HG02852 (cell line): ENCODE results near the gene SH2D4B.
A peak's percentile ranks its signal among the peaks of the same experiment; 100 is the strongest.

Experiments used
- ATAC-seq: cut with Tn5 transposase; IDR thresholded peaks from one replicate; pipeline ENCODE4 v1.9.1; 2021; ENCODE audit warnings: mild to moderate bottlenecking, moderate library complexity; ENCODE audit not compliant: unreplicated experiment

The SH2D4B gene

DNA sequence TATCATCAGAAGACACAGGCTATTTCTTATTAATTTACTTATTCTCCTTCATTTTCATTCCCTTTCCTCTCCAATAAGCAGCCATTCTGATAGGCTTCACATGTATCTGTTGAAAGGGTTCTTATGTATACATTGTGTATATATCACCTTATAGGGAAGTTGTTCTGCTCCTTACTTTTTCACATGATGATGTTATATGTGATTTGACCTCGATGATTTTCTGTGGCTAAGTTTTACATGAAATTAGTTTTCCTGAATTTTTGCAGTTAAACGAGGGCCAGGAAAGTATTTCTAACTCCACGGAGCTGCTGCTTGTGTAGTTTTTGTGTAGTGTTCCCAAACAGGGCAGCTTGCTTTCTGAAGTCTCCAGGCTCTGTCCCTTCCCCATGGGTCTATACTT, 84.5 kb downstream of the SH2D4B start:
- ATAC-seq = no peak

DNA sequence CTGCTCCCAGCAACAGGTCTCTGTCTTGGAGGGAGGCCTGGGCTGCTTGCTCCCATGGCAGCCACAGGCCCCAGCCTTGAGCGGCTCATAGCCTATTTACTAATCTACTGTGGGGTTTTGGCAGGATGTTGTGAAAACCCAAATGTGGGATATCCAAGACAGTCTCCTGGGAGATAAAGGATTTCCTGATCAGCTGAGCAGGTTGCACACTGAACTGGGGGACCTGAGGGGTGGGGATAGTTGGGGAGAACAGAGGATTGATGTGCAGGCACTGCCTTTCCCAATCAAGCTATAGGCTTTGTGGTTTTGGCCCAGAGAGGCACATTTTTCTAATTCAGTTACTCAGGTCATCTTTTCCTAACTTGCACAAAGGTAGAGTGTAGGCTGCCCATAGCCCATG, 92.6 kb downstream of the SH2D4B start:
- ATAC-seq = no peak

GRCh38 chr10:80632742-80633141, 95.0 kb downstream of the SH2D4B start:
- ATAC-seq = no peak

- no peak for ATAC-seq
Measured at GRCh38 chr10:80633383-80633860, 95.7 kb downstream of the SH2D4B start.

DNA sequence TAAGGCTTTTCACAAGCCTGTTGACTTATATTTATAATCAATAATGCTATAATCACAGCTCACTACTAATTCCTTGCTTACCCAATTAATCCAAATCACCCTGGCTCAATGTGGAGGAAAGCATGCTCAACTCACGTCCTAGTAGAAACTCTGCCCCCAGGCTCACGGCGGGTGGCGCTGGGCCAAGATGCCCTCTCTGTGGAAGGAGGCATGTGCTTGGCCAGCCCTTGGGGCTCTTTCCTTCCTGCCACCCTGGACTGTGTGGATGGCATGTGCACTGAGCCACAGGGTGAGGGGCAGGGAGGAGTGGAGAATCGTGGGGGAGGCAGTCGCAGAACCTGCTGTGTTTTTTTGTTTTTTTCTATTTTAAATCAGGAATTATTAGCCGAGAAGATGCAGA, 96.2 kb downstream of the SH2D4B start:
- no peak for ATAC-seq

- no peak for ATAC-seq
Measured at GRCh38 chr10:80642661-80643060, 105.0 kb downstream of the SH2D4B start.

GRCh38 chr10:80646366-80646765, 108.7 kb downstream of the SH2D4B start:
- ATAC-seq = no peak

- ATAC-seq = no peak
Measured at GRCh38 chr10:80647173-80647833, 109.6 kb downstream of the SH2D4B start.

DNA sequence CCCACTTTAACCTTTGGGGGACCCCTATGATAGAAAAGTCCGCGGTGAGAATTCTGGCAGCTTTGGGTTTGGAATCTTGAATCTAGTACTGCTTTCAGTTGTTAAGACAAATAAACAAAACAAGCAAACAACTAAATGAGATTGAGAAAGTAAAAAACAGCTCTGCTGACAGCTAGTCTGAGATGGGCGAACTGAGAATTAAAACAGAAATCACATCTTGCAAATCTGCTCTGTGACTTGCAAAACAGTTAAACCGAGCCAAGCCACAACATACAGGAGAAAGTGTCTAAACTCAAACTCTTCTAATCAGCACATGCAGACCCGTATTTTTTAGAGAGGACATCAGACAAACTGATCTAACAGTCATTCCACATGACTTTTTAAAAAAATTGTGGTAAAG, 110.4 kb downstream of the SH2D4B start:
- no peak for ATAC-seq

- no peak for ATAC-seq
Measured at GRCh38 chr10:80649183-80649582, 111.5 kb downstream of the SH2D4B start.

- ATAC-seq = no peak
Measured at GRCh38 chr10:80655898-80656297, 118.2 kb downstream of the SH2D4B start.

DNA sequence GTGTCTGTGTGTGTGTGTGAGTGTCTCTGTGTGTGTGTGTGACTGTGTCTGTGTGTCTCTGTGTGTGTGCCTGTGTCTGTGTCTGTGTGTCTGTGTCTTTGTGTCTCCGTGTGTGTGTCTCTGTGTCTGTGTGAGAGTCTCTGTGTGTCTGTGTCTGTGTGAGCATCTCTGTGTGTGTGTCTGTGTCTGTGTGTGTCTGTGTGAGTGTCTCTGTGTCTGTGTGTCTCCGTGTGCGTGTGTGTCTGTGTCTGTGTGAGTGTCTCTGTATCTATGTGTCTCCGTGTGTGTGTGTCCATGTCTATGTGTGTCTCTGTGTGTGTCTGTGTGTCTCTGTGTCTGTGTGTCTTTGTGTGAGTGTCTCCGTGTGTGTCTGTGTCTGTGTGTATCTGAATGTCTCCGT, 120.4 kb downstream of the SH2D4B start:
- no peak for ATAC-seq

- no peak for ATAC-seq
Measured at GRCh38 chr10:80659289-80659688, 121.6 kb downstream of the SH2D4B start.

GRCh38 chr10:80660266-80660665, 122.6 kb downstream of the SH2D4B start:
- ATAC-seq = no peak

DNA sequence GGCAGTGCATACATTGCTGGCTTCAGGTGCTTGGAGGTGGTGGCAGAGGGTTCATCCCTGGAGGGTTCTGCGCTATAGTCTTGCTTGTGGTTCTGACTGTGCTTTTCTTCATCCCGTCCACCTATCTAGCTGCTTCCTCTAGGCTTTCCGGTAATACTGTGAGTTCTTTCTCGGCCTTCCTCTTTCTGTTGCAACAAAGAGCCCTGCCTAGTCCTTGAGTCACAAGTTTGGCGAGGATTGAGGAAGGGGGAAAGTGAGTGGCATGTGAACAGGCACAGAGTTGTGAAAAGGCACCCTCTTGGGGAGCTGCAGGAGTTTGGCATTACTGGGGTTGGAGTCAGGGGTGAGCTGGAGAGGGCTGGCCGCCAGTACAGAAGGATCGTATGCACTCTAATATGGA, 123.0 kb downstream of the SH2D4B start:
- ATAC-seq = no peak

DNA sequence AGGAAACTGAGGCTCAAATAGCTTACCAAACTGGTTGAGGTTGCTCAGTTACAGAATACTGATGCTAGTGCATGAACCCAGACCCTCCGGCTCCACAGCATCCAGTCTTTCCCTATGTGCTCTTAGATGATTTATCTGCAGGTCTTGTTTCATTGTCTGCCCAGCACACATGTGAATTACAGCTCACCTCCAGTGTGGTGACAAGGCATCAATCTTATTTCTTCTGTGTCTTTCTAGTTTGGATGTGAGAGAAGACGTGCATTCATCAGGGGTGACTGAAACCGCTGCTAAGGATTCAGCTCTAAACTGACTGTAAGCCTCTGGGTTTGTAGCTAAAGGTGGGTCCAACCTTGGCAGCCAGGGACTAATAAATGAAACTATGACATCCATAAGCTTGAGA, 123.8 kb downstream of the SH2D4B start:
- ATAC-seq = no peak

GRCh38 chr10:80662429-80663261, 124.9 kb downstream of the SH2D4B start:
- ATAC-seq = no peak

GRCh38 chr10:80664071-80664680, 126.5 kb downstream of the SH2D4B start:
- ATAC-seq = peak; percentile 71

DNA sequence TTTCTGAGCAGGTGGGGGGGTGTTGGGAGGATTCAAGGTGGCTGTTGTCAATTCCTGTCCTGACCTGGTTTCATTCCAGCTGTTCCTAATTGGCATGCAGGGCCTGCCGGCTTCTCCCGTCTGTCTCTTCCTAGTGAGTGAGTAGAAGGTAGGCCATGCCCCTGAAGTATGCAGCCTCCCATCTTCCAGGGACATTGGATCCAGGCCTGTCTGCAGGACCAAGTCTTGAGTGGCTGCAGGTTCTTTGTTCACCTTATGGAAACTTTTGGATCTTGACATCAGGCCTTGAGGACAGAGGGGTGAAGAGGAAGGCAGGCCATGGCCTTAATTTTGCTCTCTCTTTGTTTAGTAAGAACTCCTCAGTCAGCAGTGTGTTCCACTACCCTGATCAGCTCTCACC, 131.8 kb downstream of the SH2D4B start:
- no peak for ATAC-seq

GRCh38 chr10:80670774-80671173, 133.1 kb downstream of the SH2D4B start:
- no peak for ATAC-seq

DNA sequence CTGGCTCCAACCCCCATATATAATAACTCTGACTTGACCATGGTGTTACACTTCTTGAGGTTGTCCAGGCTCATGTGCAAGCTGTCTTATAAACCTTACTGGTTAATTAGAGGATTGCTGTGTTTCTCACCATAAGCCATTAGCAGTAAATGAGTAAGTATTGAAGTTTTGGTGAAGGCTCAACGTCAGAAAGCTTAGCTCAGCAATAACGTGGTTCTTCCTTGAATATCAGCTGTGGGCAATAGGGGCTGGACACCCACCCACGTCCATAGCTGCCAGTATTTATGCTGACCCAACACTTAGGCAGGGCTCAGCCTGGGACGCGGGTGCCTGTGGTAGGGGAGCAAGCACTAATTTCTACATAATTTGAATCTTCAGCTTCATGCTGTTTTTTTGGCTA, 134.1 kb downstream of the SH2D4B start:
- ATAC-seq = no peak

DNA sequence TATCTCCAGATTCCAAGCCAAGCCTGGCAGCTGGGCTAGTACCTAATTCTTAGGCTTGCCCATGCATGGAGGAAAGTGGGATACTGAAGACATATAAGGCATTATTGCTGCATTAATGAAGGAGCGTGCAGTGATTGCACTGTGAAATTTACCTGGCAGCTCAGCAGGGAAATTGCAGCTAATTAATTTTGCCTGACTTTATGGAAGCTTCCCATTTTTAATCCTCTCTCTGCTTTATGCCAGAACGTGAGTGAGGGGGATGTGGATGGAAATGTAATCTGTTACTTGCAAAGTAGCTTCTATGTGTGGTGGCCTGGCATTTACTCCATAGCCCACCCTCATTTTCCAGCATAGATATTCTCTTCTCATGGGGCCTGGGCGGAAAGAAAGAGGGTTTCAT, 134.9 kb downstream of the SH2D4B start:
- ATAC-seq = no peak
